Natural killer cell (primary cell): Measurements from ENCODE around the gene GIMD1. TPM values are rescaled to one million over a fixed set of nuclear protein-coding genes. Genes with fewer than 3 reads are reported as not detected.
"Not testable (repeated sequence)": the region's sequence is repeated elsewhere in the genome, so short reads cannot be mapped to it uniquely, and the experiment has no call there.

Source experiments
- ATAC-seq, 3 donors: fragments of 150-1000 bp in 2 of 3; fragments of 200-7000 bp in 1 of 3; cut with Tn5 transposase; 1 replicate in 1 of 3; 2 replicates in 2 of 3; pipeline ENCODE4 v1.10.0; 2021; ENCODE audit warnings: mild to moderate bottlenecking in 2 of 3, moderate library complexity in 2 of 3
- DNase-seq, 2 donors: peaks; one replicate each; pipeline versions ENCODE4 v3.0.0 to v3.0.0-alpha.2; 2013 to 2021; ENCODE audit warnings: mixed read lengths in 1 of 2
- H3K27ac ChIP-seq: one replicate; pipeline ENCODE4 v1.5.1; 2013; ENCODE audit warnings: mild to moderate bottlenecking, low read length
- H3K27me3 ChIP-seq: one replicate; pipeline ENCODE4 v1.6.1; 2013; ENCODE audit warnings: low read length; ENCODE audit not compliant: control insufficient read depth, insufficient read depth
- H3K36me3 ChIP-seq: one replicate; pipeline ENCODE4 v1.6.1; 2013; ENCODE audit warnings: low read length; ENCODE audit not compliant: control insufficient read depth, insufficient read depth
- H3K4me1 ChIP-seq: one replicate; pipeline ENCODE4 v1.6.1; 2013; ENCODE audit warnings: low read length; ENCODE audit not compliant: control insufficient read depth, insufficient read depth
- H3K4me3 ChIP-seq: one replicate; pipeline ENCODE4 v1.5.1; 2013; ENCODE audit warnings: low read length
- H3K9me3 ChIP-seq: one replicate; pipeline ENCODE4 v1.6.1; 2013; ENCODE audit warnings: low read length; ENCODE audit not compliant: control insufficient read depth, insufficient read depth
- H3K27ac Mint-ChIP-seq, 2 donors: one replicate each; pipeline ENCODE4 v1.8.0; 2022; ENCODE audit warnings: mild to moderate bottlenecking in 2 of 2, mixed read lengths in 2 of 2, moderate library complexity in 1 of 2
- H3K27me3 Mint-ChIP-seq, 2 donors: one replicate each; pipeline ENCODE4 v1.8.0; 2022; ENCODE audit warnings: low read depth in 2 of 2, mixed read lengths in 2 of 2
- H3K36me3 Mint-ChIP-seq: one replicate; pipeline ENCODE4 v1.8.0; 2022; ENCODE audit warnings: mixed read lengths
- H3K4me1 Mint-ChIP-seq, 2 donors: one replicate each; pipeline ENCODE4 v1.8.0; 2022; ENCODE audit warnings: mixed read lengths in 2 of 2
- H3K4me3 Mint-ChIP-seq: one replicate; pipeline ENCODE4 v1.8.0; 2022; ENCODE audit warnings: mild to moderate bottlenecking, moderate library complexity, mixed read lengths
- H3K9me3 Mint-ChIP-seq, 2 donors: one replicate each; pipeline ENCODE4 v1.8.0; 2022; ENCODE audit warnings: mixed read lengths in 2 of 2
- CTCF ChIP-seq: fragments of 200-600 bp; IDR thresholded peaks from one replicate; pipeline ENCODE4 v1.8.0; 2022; ENCODE audit warnings: antibody characterized with exemption
- WGBS: methylation state at CpG from one replicate; pipeline ENCODE4 v1.1.7; 2013; ENCODE audit warnings: missing lambda C conversion rate; ENCODE audit not compliant: insufficient coverage; 5-methylcytosine and 5-hydroxymethylcytosine counted together
- intact Hi-C: fragments of 100-400 bp; cut with micrococcal nuclease; formaldehyde crosslinking; loops from one replicate; pipeline ENCODE4 v1.14.2; 2022
- total RNA-seq, 4 donors: library from RNA; stranded (reverse); fragments of 120-200 nt in 1 of 4; gene quantifications; one replicate each; pipeline versions ENCODE4 v1.2.3 to v1.2.4, GENCODE V29; 2013 to 2022

The GIMD1 gene
- not detected for total RNA-seq
- not detected for total RNA-seq (2013)

DNA sequence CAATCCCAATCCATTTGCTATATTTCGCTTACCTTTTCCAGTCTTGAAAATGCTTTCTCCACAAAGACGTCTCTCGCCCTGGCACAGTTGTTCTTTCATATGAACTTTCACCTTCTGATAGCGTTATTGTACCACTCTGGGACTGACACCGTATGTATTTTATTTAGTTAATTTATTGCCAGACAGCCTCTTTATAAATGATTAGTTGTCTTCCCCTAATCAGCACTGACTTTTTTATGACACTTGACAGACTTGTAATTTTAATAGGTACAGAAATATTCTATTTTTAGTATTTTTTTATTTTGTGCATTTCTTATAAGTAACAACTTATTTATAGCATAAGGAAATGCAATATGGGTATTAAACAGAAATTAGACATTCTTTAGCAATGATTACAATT lies at the start of gene GIMD1:
TSS of gene GIMD1 (minus strand) at position 101 of the 400 bp plus-strand sequence. CDS start 1,343 bp downstream, outside the sequence.
- no peak for DNase-seq
- H3K9me3 Mint-ChIP-seq = no peaks in the 10 kb centered on the region
- ATAC-seq = no peak
- Histone ChIP-seq H3K27ac (no peak within 1 kb of the TSS), H3K36me3 (no peaks in the 10 kb centered on the region), H3K9me3 (no peaks in the 10 kb centered on the region), H3K4me1 (no peaks in the 10 kb centered on the region), H3K27me3 (peaks cover 2% of the 10 kb centered on the region), H3K4me3 (no peak within 1 kb of the TSS)
- no peaks in the 10 kb centered on the region for H3K36me3 Mint-ChIP-seq
- WGBS = 95% methylated on average over 5 of the region's 5 CpGs
- intact Hi-C loops = loop anchor here (2.0 kb wide), 1 partner anchor 440 kb away; no protein-coding TSS in a partner anchor
- TF ChIP-seq CTCF = no peak
- no peak within 1 kb of the TSS for H3K27ac Mint-ChIP-seq
- H3K27me3 Mint-ChIP-seq = peaks cover 7 to 19% of the 10 kb centered on the region in 2 donors
- H3K4me1 Mint-ChIP-seq = no peaks in the 10 kb centered on the region
- no peak within 1 kb of the TSS for H3K4me3 Mint-ChIP-seq

GRCh38 chr4:106414366-106414765 lies 45.8 kb upstream of the GIMD1 start:
- H3K4me3 Mint-ChIP-seq = no peak overlapping the region
- TF ChIP-seq CTCF = no peak

GRCh38 chr4:106409901-106410889 lies 41.6 kb upstream of the GIMD1 start:
- Histone ChIP-seq H3K27ac (no peak overlapping the region), H3K4me3 (no peak overlapping the region), H3K4me1 (no peaks in the 10 kb centered on the region), H3K9me3 (no peaks in the 10 kb centered on the region), H3K27me3 (no peaks in the 10 kb centered on the region), H3K36me3 (no peaks in the 10 kb centered on the region)
- Mint-ChIP-seq H3K36me3 (no peaks in the 10 kb centered on the region), H3K27me3 (no peaks in the 10 kb centered on the region), H3K27ac (no peak overlapping the region), H3K9me3 (peaks cover 0 to 10% of the 10 kb centered on the region in 2 donors), H3K4me3 (no peak overlapping the region), H3K4me1 (no peaks in the 10 kb centered on the region)
- WGBS = 92% methylated on average over 15 of the region's 15 CpGs
- TF ChIP-seq CTCF = no peak
- no peak for ATAC-seq
- intact Hi-C loops = no loop called here
- DNase-seq = no peak

More at GRCh38 chr4:106414366-106414765, 45.8 kb upstream of the GIMD1 start:
- intact Hi-C loops = no loop called here
- no peak for DNase-seq
- H3K9me3 Mint-ChIP-seq = peaks cover 0 to 15% of the 10 kb centered on the region in 2 donors
- no peaks in the 10 kb centered on the region for H3K9me3 ChIP-seq
- no peak for ATAC-seq
- no peaks in the 10 kb centered on the region for H3K36me3 ChIP-seq
- H3K27ac ChIP-seq = no peak overlapping the region
- no peaks in the 10 kb centered on the region for H3K4me1 ChIP-seq
- H3K27me3 Mint-ChIP-seq = no peaks in the 10 kb centered on the region
- H3K27me3 ChIP-seq = no peaks in the 10 kb centered on the region
- no peaks in the 10 kb centered on the region for H3K4me1 Mint-ChIP-seq
- H3K4me3 ChIP-seq = no peak overlapping the region
- no peak overlapping the region for H3K27ac Mint-ChIP-seq
- no peaks in the 10 kb centered on the region for H3K36me3 Mint-ChIP-seq

- intact Hi-C loops, H3K27me3 Mint-ChIP-seq, H3K4me3 ChIP-seq, H3K27me3 ChIP-seq, H3K36me3 Mint-ChIP-seq, ATAC-seq, DNase-seq, H3K36me3 ChIP-seq, H3K4me1 Mint-ChIP-seq, H3K4me3 Mint-ChIP-seq, H3K9me3 ChIP-seq, H3K27ac Mint-ChIP-seq, H3K9me3 Mint-ChIP-seq, H3K27ac ChIP-seq, H3K4me1 ChIP-seq: not testable (repeated sequence)
- WGBS = 80% methylated on average over 3 of the region's 3 CpGs
These were observed 39.4 kb upstream of the GIMD1 start for GRCh38 chr4:106408004-106408403.
